ENCODE data around the gene C10orf62. TPM values are rescaled to one million over a fixed set of nuclear protein-coding genes. Genes with fewer than 3 reads are reported as not detected.

C10orf62 gene
- total RNA-seq, 2 experiments from 2014 or later, result not detected

DNA sequence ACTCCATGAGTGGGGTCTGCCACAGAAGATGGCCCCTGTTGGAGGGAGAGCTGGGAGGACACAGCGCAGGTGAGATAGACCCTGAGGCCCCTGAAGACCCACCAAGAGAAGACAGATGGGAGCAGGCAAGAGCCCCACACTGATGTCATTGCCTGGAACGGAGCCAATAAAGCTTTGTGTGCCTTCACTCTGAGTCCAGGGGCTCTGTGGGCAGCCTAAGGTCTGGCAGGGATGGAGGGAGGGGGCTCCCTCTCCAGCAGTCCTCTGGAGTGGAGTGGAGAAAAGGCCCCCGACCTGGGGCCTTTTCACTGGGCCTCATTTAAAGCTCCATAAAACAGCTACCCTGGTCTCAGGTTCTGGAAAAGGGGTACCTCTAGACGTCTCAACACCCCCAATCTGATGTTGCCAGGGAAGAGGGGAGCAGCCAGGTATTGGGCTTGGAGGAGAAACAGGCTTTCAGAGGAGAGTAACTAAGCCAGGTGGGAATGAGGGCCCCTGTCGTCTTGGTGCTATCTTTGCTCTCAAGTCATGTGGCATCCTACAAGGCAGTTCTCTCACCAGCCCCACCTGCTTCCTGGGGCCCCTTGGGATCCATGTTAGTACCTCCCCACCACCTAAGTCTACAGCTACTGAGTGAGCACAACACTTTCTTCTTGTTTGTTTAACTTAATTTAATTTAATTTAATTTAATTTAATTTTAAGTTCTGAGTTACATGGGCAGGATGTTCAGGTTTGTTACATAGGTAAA is 1.4 kb downstream of the C10orf62 start:
- Mint-ChIP-seq H3K27ac (no peak overlapping the region), H3K27me3 (no peaks in the 10 kb centered on the region), H3K4me3 (no peak overlapping the region)

DNA sequence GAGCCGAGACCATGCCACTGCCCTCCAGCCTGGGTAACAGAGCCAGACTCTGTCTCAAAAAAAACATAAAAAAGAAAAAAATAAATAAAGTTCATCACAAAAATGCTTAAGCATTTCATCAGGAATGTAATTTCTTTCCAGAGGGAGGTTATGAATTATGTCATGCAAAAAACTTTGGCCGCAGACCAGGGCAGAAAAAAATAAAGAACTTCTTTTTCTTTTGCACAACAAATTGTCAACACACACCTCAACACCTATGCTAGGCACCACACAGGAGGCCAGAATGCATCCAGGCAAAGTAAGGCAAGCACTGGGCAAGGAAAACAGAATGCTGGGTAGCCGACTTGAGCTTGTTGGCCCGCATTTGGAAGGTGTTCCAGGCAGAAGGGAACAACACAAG is 3.9 kb downstream of the C10orf62 start:
- no peak overlapping the region for H3K27ac Mint-ChIP-seq
- H3K27me3 Mint-ChIP-seq, result no peaks in the 10 kb centered on the region
- no peaks in the 10 kb centered on the region for H3K4me1 Mint-ChIP-seq

More for the DNA sequence above, 1.4 kb downstream of the C10orf62 start:
- DNase-seq, result no peak
- Mint-ChIP-seq H3K36me3 (no peaks in the 10 kb centered on the region), H3K4me1 (no peaks in the 10 kb centered on the region), H3K9me3 (no peaks in the 10 kb centered on the region)

DNA sequence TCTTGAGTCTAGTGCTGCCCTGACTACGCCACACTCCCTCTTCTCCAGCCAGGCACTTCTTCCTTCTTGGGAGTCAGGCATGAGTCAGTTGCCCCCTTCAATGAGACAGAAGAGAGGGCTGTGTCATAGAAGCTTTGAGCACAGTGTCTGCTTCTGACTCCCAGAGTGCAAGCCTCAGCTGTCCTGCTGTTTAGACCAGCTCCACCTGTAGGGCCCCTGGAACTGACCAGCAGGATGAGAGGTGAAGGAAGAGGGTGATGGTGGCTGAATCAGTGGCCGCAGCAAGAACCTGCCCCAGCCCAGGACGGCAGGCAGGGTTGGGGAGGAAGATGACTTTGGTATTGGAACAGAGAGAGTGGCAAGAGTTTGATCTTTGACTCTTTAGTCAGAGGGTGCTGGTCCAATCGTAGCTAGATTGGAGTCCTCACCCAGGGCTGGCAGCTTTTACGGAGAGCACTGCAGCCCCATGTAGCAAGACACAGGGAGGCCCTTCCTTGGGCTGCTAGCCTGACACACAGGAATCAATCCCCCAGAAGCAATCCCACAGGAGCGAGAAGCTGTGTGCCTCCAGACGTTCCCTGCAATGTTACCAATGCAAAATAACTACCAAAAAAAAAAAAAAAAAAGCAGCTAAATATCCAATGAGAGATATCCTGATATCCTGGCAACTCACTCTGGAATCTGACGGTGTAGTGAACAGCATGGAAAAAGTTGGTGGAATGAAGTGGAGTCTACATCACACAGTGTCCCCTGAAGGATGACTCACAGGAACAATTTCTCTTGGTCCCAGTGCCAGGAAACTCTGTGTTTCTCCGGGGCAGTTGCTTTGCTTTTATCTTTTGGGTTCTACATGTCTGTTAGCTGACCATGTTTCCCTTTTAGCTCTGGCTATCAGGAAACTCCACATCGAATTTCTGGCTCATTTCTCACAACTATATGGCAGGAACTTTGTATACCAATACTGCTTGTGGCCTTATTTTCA is 6.9 kb downstream of the C10orf62 start:
- Mint-ChIP-seq H3K4me1 (no peaks in the 10 kb centered on the region), H3K27ac (no peak overlapping the region), H3K4me3 (no peak overlapping the region), H3K27me3 (no peaks in the 10 kb centered on the region), H3K36me3 (no peaks in the 10 kb centered on the region), H3K9me3 (no peaks in the 10 kb centered on the region)
- DNase-seq, result no peak

More for the DNA sequence above, 3.9 kb downstream of the C10orf62 start:
- Mint-ChIP-seq H3K4me3 (no peak overlapping the region), H3K36me3 (no peaks in the 10 kb centered on the region), H3K9me3 (no peaks in the 10 kb centered on the region)
- no peak for DNase-seq

DNA sequence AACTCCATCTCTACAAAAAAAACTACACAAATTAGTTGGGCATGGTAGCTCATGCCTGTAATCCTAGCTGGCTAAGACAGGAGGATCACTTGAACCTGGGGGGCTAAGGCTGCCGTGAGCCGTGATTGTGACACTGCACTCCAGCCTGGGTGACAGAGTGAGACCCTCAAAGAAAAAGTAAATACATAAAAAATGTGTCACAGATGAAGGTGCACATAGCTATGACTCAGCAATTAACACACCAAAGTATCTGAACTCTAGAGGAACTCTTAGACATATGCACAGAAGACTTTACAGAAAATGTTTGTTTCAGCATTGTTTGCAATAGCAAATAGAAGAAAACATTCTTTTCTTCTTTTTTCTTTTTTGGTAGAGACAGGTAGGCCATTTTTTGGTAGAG is 8.3 kb downstream of the C10orf62 start:
- no peak overlapping the region for H3K27ac Mint-ChIP-seq
- H3K9me3 Mint-ChIP-seq, result no peaks in the 10 kb centered on the region
- H3K4me3 Mint-ChIP-seq, result no peak overlapping the region
- H3K4me1 Mint-ChIP-seq, result no peaks in the 10 kb centered on the region
- H3K36me3 Mint-ChIP-seq, result no peaks in the 10 kb centered on the region
- H3K27me3 Mint-ChIP-seq, result no peaks in the 10 kb centered on the region
- DNase-seq, result no peak

DNA sequence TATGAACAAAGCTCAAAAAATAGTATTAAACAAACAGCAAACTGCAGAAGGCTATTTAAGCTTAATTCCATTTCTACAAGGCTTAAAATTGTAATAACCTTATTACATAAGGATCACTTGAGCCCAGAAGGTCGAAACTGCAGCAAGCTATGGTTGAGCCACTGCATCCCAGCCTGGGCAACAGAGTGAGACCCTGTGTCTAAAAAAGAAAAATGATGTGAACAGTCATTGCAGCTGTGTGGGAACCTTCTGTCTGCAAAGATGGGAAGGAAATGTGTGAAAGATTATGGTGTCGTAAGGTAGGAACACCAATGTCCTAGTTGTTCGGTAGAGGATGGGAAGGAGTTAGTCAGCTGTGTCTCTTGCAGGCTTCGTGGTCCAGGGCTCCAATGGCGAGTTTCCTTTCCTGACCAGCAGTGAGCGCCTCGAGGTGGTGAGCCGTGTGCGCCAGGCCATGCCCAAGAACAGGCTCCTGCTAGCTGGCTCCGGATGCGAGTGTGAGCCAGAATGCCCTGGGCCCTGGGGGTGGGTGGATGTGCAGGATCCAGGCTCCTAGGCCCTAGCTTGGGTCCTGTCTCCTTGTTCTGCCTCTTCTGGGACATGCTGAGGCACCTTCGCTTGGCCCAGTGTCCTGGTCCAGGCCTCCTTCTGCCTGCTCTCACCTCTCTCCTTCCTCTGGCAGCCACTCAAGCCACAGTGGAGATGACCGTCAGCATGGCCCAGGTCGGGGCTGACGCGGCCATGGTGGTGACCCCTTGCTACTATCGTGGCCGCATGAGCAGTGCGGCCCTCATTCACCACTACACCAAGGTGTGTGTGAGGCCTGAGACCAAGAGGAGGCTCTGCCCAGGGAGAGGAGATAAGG is 9.1 kb downstream of the C10orf62 start:
- DNase-seq, result no peak
- no peak overlapping the region for H3K27ac Mint-ChIP-seq
- no peaks in the 10 kb centered on the region for H3K36me3 Mint-ChIP-seq
- H3K4me1 Mint-ChIP-seq, result no peaks in the 10 kb centered on the region
- no peaks in the 10 kb centered on the region for H3K9me3 Mint-ChIP-seq
- H3K4me3 Mint-ChIP-seq, result no peak overlapping the region
- no peaks in the 10 kb centered on the region for H3K27me3 Mint-ChIP-seq

DNA sequence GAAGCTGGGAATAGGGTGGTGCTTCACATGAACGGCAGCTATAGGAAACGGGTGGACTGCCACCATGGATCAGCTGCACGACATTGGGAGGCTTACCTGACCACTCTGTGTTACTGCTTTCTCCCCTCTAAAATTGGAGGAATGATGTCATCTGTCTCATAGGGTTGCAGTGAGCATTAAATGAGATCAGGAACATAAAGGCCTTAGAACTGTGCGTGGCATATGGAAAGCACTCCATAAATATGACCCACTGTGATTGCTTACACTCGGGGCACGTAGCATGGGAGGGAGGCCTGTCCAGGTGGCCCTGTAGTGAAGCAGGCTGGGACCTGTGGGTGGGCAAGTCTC is 9.7 kb downstream of the C10orf62 start:
- H3K4me3 Mint-ChIP-seq, result no peak overlapping the region
- no peaks in the 10 kb centered on the region for H3K4me1 Mint-ChIP-seq
- H3K36me3 Mint-ChIP-seq, result no peaks in the 10 kb centered on the region
- no peaks in the 10 kb centered on the region for H3K27me3 Mint-ChIP-seq
- no peaks in the 10 kb centered on the region for H3K9me3 Mint-ChIP-seq
- DNase-seq, result no peak
- H3K27ac Mint-ChIP-seq, result no peak overlapping the region

DNA sequence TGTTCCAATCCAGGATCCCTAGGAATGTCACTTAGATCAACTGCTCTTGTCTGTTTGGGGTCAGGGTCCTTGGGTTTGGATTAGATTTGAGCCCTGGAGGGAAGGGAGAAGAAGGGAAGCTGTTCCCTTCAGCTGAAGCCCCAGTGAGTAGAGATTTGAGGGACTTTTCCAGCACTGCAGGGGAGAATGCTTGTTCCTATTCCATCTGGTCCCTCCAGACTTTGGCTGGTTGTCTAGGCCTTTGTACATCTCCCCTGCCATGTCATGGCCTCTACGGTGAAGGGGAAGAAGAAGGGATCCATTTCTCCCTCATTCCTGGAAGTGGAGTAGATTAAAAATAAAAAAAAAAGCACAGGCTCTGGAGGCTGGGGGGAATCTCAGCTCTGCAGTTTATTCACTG is 11.1 kb downstream of the C10orf62 start:
- Mint-ChIP-seq H3K27me3 (no peaks in the 10 kb centered on the region), H3K36me3 (no peaks in the 10 kb centered on the region), H3K27ac (no peak overlapping the region), H3K4me3 (no peak overlapping the region), H3K9me3 (no peaks in the 10 kb centered on the region), H3K4me1 (no peaks in the 10 kb centered on the region)
- DNase-seq, result no peak

DNA sequence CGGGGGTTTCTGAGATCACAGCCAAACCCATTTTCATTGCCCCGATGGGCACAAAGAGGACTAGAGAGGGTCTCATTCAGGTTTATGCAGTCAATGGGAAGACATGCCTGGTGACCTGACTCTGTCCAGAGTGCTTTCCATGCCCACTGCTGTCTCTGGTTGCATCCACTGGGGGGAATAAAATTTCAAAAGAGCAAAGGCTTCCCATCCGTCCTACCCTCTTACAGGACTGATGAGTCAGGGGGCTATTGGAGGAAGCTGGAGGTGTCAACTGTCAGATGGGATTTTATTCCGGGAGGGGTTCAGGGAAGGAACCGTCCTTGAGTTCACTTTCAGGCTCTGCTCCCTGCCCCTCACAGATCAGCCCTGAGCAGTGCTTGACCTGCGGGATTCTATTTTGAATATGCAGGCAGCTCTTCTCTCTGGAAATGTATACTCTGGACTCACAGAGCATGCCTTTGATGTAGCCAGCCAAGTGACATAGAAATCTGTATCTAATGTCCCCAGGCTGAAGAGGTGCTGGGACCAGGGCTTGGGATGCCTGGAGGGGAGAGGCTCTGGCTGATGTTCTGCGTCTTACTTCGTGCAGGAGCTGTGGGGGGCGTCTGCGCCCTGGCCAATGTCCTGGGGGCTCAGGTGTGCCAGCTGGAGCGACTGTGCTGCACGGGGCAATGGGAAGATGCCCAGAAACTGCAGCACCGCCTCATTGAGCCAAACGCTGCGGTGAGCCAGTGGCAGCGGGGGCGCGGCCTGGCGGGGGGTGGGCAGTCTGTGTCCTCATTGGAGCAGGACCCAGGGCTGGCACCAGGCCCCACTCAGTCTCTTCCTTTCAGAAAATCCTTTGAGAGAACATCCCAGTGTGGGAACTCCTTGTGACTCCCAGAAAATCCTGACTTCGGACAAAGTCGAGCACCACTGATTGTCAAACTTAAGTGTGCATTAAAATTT is 12.0 kb downstream of the C10orf62 start:
- no peak overlapping the region for H3K4me3 Mint-ChIP-seq
- no peaks in the 10 kb centered on the region for H3K9me3 Mint-ChIP-seq
- H3K36me3 Mint-ChIP-seq, result no peaks in the 10 kb centered on the region
- no peak for DNase-seq
- no peak overlapping the region for H3K27ac Mint-ChIP-seq
- H3K27me3 Mint-ChIP-seq, result no peaks in the 10 kb centered on the region
- H3K4me1 Mint-ChIP-seq, result no peaks in the 10 kb centered on the region

DNA sequence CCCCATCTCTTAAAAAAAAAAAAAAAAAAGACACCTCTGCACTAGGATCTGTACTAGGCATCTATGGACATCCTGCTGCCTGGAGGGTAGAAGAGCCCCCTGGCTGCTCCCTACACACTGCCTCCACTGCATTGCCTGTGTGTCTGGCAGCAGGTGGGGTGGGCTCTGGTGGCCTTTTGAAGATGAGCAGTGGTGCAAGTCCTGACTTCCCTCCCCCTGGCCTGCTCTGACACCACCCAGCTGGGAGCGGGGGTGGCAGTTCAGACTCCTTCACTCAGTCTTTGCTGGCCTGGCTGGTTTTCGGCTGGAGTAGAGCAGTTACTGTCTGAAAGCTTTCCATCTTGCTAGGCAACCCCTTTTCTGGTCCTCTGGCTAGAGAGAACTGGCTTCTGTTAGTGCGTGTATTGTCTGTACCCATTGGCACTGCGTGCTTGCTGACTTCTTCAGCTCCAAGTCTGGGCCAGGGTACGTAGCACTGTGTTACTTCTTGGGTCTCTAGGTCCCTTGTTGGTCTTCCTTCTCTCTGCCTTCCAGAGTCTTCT is 17.6 kb downstream of the C10orf62 start:
- no peaks in the 10 kb centered on the region for H3K36me3 Mint-ChIP-seq

DNA sequence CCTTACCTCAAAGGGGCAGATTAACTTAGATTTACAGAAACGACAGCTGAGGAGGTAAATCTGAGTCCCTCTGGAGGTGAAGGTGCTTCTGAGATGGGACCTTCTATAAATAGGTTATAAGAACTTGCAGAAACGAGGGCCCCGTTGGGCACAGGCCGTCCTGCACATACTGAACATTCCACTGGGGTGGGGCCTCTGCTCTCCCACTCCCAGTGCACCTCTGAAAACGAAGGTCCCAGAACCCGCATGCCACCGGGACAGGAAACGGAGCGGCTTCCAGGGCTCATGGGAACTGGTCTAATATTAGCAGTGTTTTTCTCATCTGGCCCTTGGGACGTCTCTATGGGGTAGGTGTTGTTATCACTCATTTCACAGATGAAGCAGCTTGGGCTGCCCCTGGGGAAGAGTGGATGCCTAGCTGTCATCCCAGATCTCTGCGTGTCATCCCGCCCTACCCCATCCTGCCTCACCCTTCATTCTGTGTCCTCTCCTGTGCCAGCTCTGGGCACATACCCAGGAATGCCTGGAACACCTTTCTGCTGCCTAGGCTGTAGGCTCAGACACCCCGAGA is 19.6 kb downstream of the C10orf62 start:
- H3K36me3 Mint-ChIP-seq, result no peaks in the 10 kb centered on the region
- H3K27me3 Mint-ChIP-seq, result no peaks in the 10 kb centered on the region
- H3K4me3 Mint-ChIP-seq, result no peak overlapping the region
- no peaks in the 10 kb centered on the region for H3K9me3 Mint-ChIP-seq
- H3K27ac Mint-ChIP-seq, result no peak overlapping the region
- no peak for DNase-seq
- H3K4me1 Mint-ChIP-seq, result no peaks in the 10 kb centered on the region

More for the DNA sequence above, 17.6 kb downstream of the C10orf62 start:
- H3K9me3 Mint-ChIP-seq, result no peaks in the 10 kb centered on the region
- no peak overlapping the region for H3K4me3 Mint-ChIP-seq
- no peaks in the 10 kb centered on the region for H3K27me3 Mint-ChIP-seq
- H3K4me1 Mint-ChIP-seq, result no peaks in the 10 kb centered on the region
- no peak for DNase-seq
- H3K27ac Mint-ChIP-seq, result no peak overlapping the region

DNA sequence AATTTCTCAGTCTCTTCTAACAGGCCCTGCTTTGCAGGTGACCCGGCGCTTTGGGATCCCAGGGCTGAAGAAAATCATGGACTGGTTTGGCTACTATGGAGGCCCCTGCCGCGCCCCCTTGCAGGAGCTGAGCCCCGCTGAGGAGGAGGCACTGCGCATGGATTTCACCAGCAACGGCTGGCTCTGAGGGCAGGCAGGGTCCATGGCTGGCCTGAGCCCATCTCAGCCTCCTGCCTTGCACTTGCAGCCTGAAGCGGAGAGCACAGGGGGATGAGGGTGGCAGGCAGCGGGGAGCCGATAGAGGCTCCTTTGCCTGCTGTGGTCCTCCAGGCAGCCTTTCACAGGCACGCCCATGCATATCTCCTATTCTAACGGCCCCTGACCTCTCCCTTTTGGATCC is 22.0 kb downstream of the C10orf62 start:
- Mint-ChIP-seq H3K27ac (no peak overlapping the region), H3K9me3 (no peaks in the 10 kb centered on the region), H3K36me3 (no peaks in the 10 kb centered on the region), H3K27me3 (no peaks in the 10 kb centered on the region), H3K4me3 (no peak overlapping the region), H3K4me1 (no peaks in the 10 kb centered on the region)
- DNase-seq, result no peak

DNA sequence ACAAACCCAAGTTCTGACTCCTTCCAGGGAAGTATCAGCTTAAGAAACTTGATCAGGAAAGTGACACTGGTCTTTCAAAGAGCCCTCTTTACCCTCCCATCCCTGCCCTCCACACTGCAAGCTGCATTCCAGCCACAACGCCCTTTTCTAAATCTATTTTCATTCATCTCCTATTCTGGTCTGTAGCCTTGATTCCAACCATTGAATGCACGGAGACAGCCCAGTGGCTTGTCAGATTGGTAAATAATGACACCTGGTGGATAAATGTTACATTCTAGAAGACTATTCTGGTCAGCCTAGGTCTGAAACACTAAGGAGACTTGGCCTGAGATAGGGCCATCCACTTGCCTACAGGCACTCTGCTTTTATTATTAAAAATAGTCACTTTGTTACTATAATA is 22.9 kb downstream of the C10orf62 start:
- no peaks in the 10 kb centered on the region for H3K4me1 Mint-ChIP-seq
- no peaks in the 10 kb centered on the region for H3K27me3 Mint-ChIP-seq
- H3K4me3 Mint-ChIP-seq, result no peak overlapping the region
- H3K9me3 Mint-ChIP-seq, result no peaks in the 10 kb centered on the region
- no peak overlapping the region for H3K27ac Mint-ChIP-seq
- H3K36me3 Mint-ChIP-seq, result no peaks in the 10 kb centered on the region
- no peak for DNase-seq

DNA sequence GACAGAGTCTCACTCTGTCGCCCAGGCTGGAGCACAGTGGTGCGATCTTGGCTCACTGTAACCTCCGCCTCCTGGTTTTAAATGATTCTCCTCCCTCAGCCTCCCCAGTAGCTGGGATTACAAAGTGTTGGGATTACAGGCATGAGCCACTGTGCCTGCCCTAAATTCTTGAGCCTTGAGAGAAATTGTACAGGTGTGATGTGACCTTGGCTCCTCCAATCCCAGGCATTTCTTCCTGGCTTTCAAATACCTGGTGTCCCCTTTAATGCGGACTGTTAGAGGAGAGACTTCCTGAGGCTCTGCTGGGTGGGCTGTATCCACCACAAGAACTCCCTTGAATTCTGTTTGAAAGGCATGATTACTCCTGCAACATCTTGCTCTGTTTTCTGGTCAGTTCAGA is 28.8 kb downstream of the C10orf62 start:
- Mint-ChIP-seq H3K36me3 (no peaks in the 10 kb centered on the region), H3K4me3 (no peak overlapping the region), H3K27me3 (no peaks in the 10 kb centered on the region), H3K9me3 (no peaks in the 10 kb centered on the region), H3K4me1 (no peaks in the 10 kb centered on the region), H3K27ac (no peak overlapping the region)
- DNase-seq, result no peak

DNA sequence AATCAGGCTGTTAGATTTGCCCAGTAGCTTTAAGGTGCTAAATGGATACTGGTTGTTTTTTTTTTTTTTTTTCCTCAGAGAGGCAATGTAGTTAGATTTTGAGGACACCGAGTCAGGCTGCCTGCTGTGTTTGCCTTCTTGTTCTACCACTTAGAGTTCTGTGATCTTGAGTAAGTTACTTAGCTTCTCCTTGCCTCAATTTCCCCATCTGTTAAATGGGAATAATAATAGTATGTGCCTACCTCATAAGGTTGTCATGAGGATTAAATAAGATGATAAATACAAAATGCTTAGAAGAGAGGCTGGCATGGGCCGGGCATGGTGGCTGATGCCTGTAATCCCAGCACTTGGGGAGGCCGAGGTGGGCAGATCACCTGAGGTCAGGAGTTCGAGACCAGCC is 29.2 kb downstream of the C10orf62 start:
- Mint-ChIP-seq H3K4me3 (no peak overlapping the region), H3K27ac (no peak overlapping the region), H3K27me3 (no peaks in the 10 kb centered on the region), H3K9me3 (no peaks in the 10 kb centered on the region), H3K36me3 (no peaks in the 10 kb centered on the region), H3K4me1 (no peaks in the 10 kb centered on the region)
- DNase-seq, result no peak

Data from activated naive CD8-positive, alpha-beta T cell treated with anti-CD3 and anti-CD28 coated beads for 36 hours (primary cell).